Pancreas (tissue), 10 donors: ENCODE data around the gene CTPS1. TPM values are rescaled to one million over a fixed set of nuclear protein-coding genes. Genes with fewer than 3 reads are reported as not detected.

ENCODE experiments used
- ATAC-seq, 4 donors: fragments of 200-7000 bp; cut with Tn5 transposase; one replicate each; pipeline versions ENCODE4 v1.8.0 to v1.9.1; 2020; ENCODE audit warnings: mild to moderate bottlenecking in 4 of 4, moderate library complexity in 4 of 4
- DNase-seq, 6 donors: peaks; one replicate each; pipeline ENCODE4 v3.0.0-alpha.2; 2020
- FAIRE-seq: peaks from 2 replicates; lab custom pipeline; 2012; peaks lifted over from hg19 to GRCh38; lab: Jason Lieb, UNC
- H3K27ac ChIP-seq, 4 donors: fragments of 200-600 bp; sonication (generic); 1 replicate in 3 of 4; 2 replicates in 1 of 4; pipeline versions ENCODE4 v1.5.0 to v1.8.0; 2020
- H3K27me3 ChIP-seq, 4 donors: fragments of 200-600 bp; one replicate each; pipeline ENCODE4 v1.8.0; 2021
- H3K36me3 ChIP-seq, 3 donors: fragments of 200-600 bp; sonication (generic) in 1 of 3; one replicate each; pipeline versions ENCODE4 v1.5.0 to v1.8.0; 2020 to 2021
- H3K4me1 ChIP-seq, 3 donors: fragments of 200-600 bp; one replicate each; pipeline ENCODE4 v1.8.0; 2021
- H3K4me3 ChIP-seq, 4 donors: fragments of 200-600 bp; sonication (generic) in 2 of 4; one replicate each; pipeline versions ENCODE4 v1.5.0 to v1.8.0; 2020 to 2021
- H3K9me3 ChIP-seq, 4 donors: fragments of 200-600 bp; one replicate each; pipeline ENCODE4 v1.8.0; 2021
- CTCF ChIP-seq, 4 donors: fragments of 200-600 bp; sonication (generic) in 3 of 4; IDR thresholded peaks; one replicate each; pipeline versions ENCODE4 v1.5.0 to v1.8.0; 2021; ENCODE audit warnings: antibody characterized with exemption in 4 of 4
- WGBS, 2 donors: extraction: QIAGEN DNeasy Blood & Tissue Kit; methylation state at CpG; one replicate each; pipeline ENCODE4 v1.1.7; 2013; 5-methylcytosine and 5-hydroxymethylcytosine counted together
- intact Hi-C, 3 donors: fragments of 100-400 bp; cut with DNase I; formaldehyde crosslinking; loops; one replicate each; pipeline versions ENCODE4 v1.11.1 to v1.14.2; 2022
- polyA plus RNA-seq, 2 donors: library from polyadenylated mRNA; stranded (reverse); fragments of 200-250 nt; gene quantifications; one replicate each; pipeline ENCODE4 v1.2.3, GENCODE V29; 2013
- total RNA-seq, 6 donors: library from RNA; stranded (reverse); fragmentation: NEBNext Ultra II Directional in 4 of 6; extraction: Animal tissue kit (Norgen Biotek cat#: 25700) in 4 of 6; gene quantifications; one replicate each; pipeline versions ENCODE4 v1.2.1 to v1.2.4, GENCODE V29; 2021 to 2023
- donor health status: healthy with polysubstance abuse.
- donor health status: DM: no; HTN: no; CAD: no; lungs with moderate emphysema.
- donor health status: DM: no; HTN: no; CAD: no.
- donor health status: control.
- donor health status: control.
- donor health status: Bipolar disorder and iron deficiency.
- donor health status: DM: yes; HTN: yes; CAD: no.
- donor health status: DM: no; HTN: no; CAD: no.
- donor health status: DM: no; HTN: no; CAD: no.
- donor health status: DM: yes; HTN: yes; CAD: no.

Gene CTPS1
- total and polyA plus RNA-seq, 8 donors = 4.1 to 8.7 (median 7.3) TPM

GRCh38 chr1:40956407-40956806 lies 23.1 kb upstream of the CTPS1 start:
- Histone ChIP-seq H3K27ac (no peak overlapping the region), H3K27me3 (no peaks in the 10 kb centered on the region), H3K4me1 (peaks cover 0 to 2% (median 0%) of the 10 kb centered on the region in 3 donors), H3K4me3 (no peak overlapping the region), H3K36me3 (no peaks in the 10 kb centered on the region), H3K9me3 (no peaks in the 10 kb centered on the region)
- WGBS, 2 donors = 42 to 58% methylated on average over 1 of the region's 1 CpG
- intact Hi-C loops = loop anchor here in 2 of 3 donors (10.0 kb wide), 3 partner anchors 58 to 332 kb away; no protein-coding TSS in a partner anchor
- no peak for DNase-seq
- TF ChIP-seq CTCF (IDR thresholded peaks at IDR 0.05) = no peak
- ATAC-seq = peak; percentile 15 to 33 (median 22)
- no peak for FAIRE-seq

GRCh38 chr1:40958210-40958609 lies 21.3 kb upstream of the CTPS1 start:
- H3K9me3 ChIP-seq = no peaks in the 10 kb centered on the region
- no peak for TF ChIP-seq CTCF (IDR thresholded peaks at IDR 0.05)
- intact Hi-C loops = loop anchor here in 2 of 3 donors (10.0 kb wide), 3 partner anchors 57 to 333 kb away; no protein-coding TSS in a partner anchor
- no peak overlapping the region for H3K4me3 ChIP-seq
- no peaks in the 10 kb centered on the region for H3K27me3 ChIP-seq
- H3K36me3 ChIP-seq = no peaks in the 10 kb centered on the region
- H3K4me1 ChIP-seq = peaks cover 0 to 2% (median 0%) of the 10 kb centered on the region in 3 donors
- DNase-seq (no peak), FAIRE-seq (no peak), ATAC-seq (no peak)
- no peak overlapping the region for H3K27ac ChIP-seq

GRCh38 chr1:40965531-40965930 lies 14.0 kb upstream of the CTPS1 start:
- no peaks in the 10 kb centered on the region for H3K4me1 ChIP-seq
- no peak for TF ChIP-seq CTCF (IDR thresholded peaks at IDR 0.05)
- DNase-seq (no peak), FAIRE-seq (no peak), ATAC-seq (no peak)
- H3K27me3 ChIP-seq = no peaks in the 10 kb centered on the region
- no peaks in the 10 kb centered on the region for H3K9me3 ChIP-seq
- WGBS, 2 donors = 79 to 80% methylated on average over 10 of the region's 10 CpGs
- H3K4me3 ChIP-seq = no peak overlapping the region
- H3K36me3 ChIP-seq = no peaks in the 10 kb centered on the region
- intact Hi-C loops = no loop called here
- H3K27ac ChIP-seq = no peak overlapping the region

GRCh38 chr1:40966417-40966816 lies 13.1 kb upstream of the CTPS1 start:
- H3K27me3 ChIP-seq = no peaks in the 10 kb centered on the region
- no peak overlapping the region for H3K4me3 ChIP-seq
- no peak overlapping the region for H3K27ac ChIP-seq
- TF ChIP-seq CTCF (IDR thresholded peaks at IDR 0.05) = no peak
- DNase-seq (no peak), ATAC-seq (no peak), FAIRE-seq (no peak)
- H3K36me3 ChIP-seq = no peaks in the 10 kb centered on the region
- H3K4me1 ChIP-seq = no peaks in the 10 kb centered on the region
- 61 to 64% methylated on average over 4 of the region's 4 CpGs for WGBS, 2 donors
- no peaks in the 10 kb centered on the region for H3K9me3 ChIP-seq
- intact Hi-C loops = no loop called here

- 90 to 96% methylated on average over 6 of the region's 6 CpGs for WGBS, 2 donors
- no peak overlapping the region for H3K4me3 ChIP-seq
- ATAC-seq (no peak), FAIRE-seq (no peak), DNase-seq (no peak)
- no peak overlapping the region for H3K27ac ChIP-seq
- TF ChIP-seq CTCF (IDR thresholded peaks at IDR 0.05) = no peak
- no peaks in the 10 kb centered on the region for H3K27me3 ChIP-seq
- no peaks in the 10 kb centered on the region for H3K4me1 ChIP-seq
- intact Hi-C loops = no loop called here
- no peaks in the 10 kb centered on the region for H3K36me3 ChIP-seq
- no peaks in the 10 kb centered on the region for H3K9me3 ChIP-seq
These were observed 10.1 kb upstream of the CTPS1 start for GRCh38 chr1:40969445-40969844.
